Hematopoietic multipotent progenitor cell treated with erythropoietin and hydrocortisone succinate and interleukin-3 and kit ligand, for 8 days (in vitro differentiated cells): ENCODE results near the gene IGF1R.
A peak's percentile ranks its signal among the peaks of the same experiment; 100 is the strongest.

ENCODE experiments used
- DNase-seq: peaks from one replicate; pipeline ENCODE4 v3.0.0-alpha.2; 2015

IGF1R gene

GRCh38 chr15:98753726-98754656, 105.7 kb downstream of the IGF1R start:
- no peak for DNase-seq

GRCh38 chr15:98754657-98755022, 106.3 kb downstream of the IGF1R start:
- DNase-seq = no peak

- DNase-seq = no peak
Measured at GRCh38 chr15:98755138-98755537, 106.8 kb downstream of the IGF1R start.

- no peak for DNase-seq
Measured at GRCh38 chr15:98755781-98756180, 107.4 kb downstream of the IGF1R start.

- DNase-seq = peak; percentile 65
Measured at GRCh38 chr15:98758224-98758623, 109.9 kb downstream of the IGF1R start.

GRCh38 chr15:98759277-98759676, 110.9 kb downstream of the IGF1R start:
- no peak for DNase-seq

- DNase-seq = no peak
Measured at GRCh38 chr15:98760112-98760826, 111.9 kb downstream of the IGF1R start.

- DNase-seq = no peak
Measured at GRCh38 chr15:98760975-98761374, 112.6 kb downstream of the IGF1R start.

GRCh38 chr15:98763179-98763578, 114.8 kb downstream of the IGF1R start:
- DNase-seq = no peak

- no peak for DNase-seq
Measured at GRCh38 chr15:98764291-98764690, 116.0 kb downstream of the IGF1R start.

GRCh38 chr15:98765610-98766009, 117.3 kb downstream of the IGF1R start:
- no peak for DNase-seq

GRCh38 chr15:98767692-98768091, 119.4 kb downstream of the IGF1R start:
- DNase-seq = no peak

- no peak for DNase-seq
Measured at GRCh38 chr15:98769867-98770266, 121.5 kb downstream of the IGF1R start.

GRCh38 chr15:98770984-98771383, 122.6 kb downstream of the IGF1R start:
- DNase-seq = no peak

GRCh38 chr15:98771541-98771940, 123.2 kb downstream of the IGF1R start:
- DNase-seq = peak; percentile 41

- peak; percentile 25 for DNase-seq
Measured at GRCh38 chr15:98772895-98773294, 124.6 kb downstream of the IGF1R start.

GRCh38 chr15:98773616-98774015, 125.3 kb downstream of the IGF1R start:
- no peak for DNase-seq

- DNase-seq = no peak
Measured at GRCh38 chr15:98774756-98775497, 126.6 kb downstream of the IGF1R start.

- DNase-seq = no peak
Measured at GRCh38 chr15:98775498-98776230, 127.3 kb downstream of the IGF1R start.

- peak; percentile 93 for DNase-seq
Measured at GRCh38 chr15:98776607-98777281, 128.4 kb downstream of the IGF1R start.

GRCh38 chr15:98777426-98777825, 129.1 kb downstream of the IGF1R start:
- no peak for DNase-seq
